HCT116 (cell line): Measurements from ENCODE around the gene CYP46A1. TPM values are rescaled to one million over a fixed set of nuclear protein-coding genes. Genes with fewer than 3 reads are reported as not detected.

ENCODE experiments used
- ATAC-seq: fragments of 200-7000 bp; cut with Tn5 transposase; 2 replicates; pipeline ENCODE4 v1.9.1; 2020; ENCODE audit warnings: mild to moderate bottlenecking, moderate library complexity
- BruUV-seq: library from RNA; stranded (reverse); fragments of 400-500 nt; replicated peaks from 2 replicates; lab custom pipeline; 2021; lab: Mats Ljungman, UMichigan
- CTCF ChIA-PET: fragments of 300-600 bp; sonication (Branson Sonifier 250); formaldehyde crosslinking; loops from one replicate; lab custom pipeline; 2021; ENCODE audit warnings: antibody characterized with exemption; lab: Charles Lee
- POLR2A ChIA-PET: fragments of 300-600, 350-600 bp; sonication (Branson Sonifier 250); formaldehyde crosslinking; loops from one replicate; lab custom pipeline; 2021; ENCODE audit warnings: antibody characterized with exemption; lab: Charles Lee
- RAD21 ChIA-PET, 2 experiments: fragments of 300-600 bp; sonication (Branson Sonifier 250); formaldehyde crosslinking; loops; one replicate each; lab custom pipeline; 2023; ENCODE audit warnings: low total read pairs in 2 of 2; ENCODE audit not compliant: uncharacterized antibody in 2 of 2, unreplicated experiment in 2 of 2, low non-redundant PET in 1 of 2; lab: Charles Lee
- DNase-seq: peaks from one replicate; pipeline ENCODE4 v3.0.0-alpha.2; 2010; ENCODE audit warnings: low read depth, low spot score
- H2AFZ ChIP-seq: fragments of 200-600 bp; shearing (Covaris generic), sonication (generic); 2 replicates; pipeline ENCODE4 v1.6.1; 2017; ENCODE audit warnings: low read depth, mixed run types, mixed read lengths, antibody characterized with exemption, low read length; ENCODE audit not compliant: poor library complexity, severe bottlenecking
- H3K27ac ChIP-seq: 2 replicates; pipeline ENCODE4 v1.5.1; 2012; ENCODE audit warnings: low read depth, low read length
- H3K27me3 ChIP-seq: fragments of 200-600 bp; sonication (generic); 2 replicates; pipeline ENCODE4 v1.6.1; 2016; ENCODE audit warnings: mixed run types, low read length, mixed read lengths; ENCODE audit not compliant: insufficient read depth
- H3K36me3 ChIP-seq, 2 experiments: fragments of 200-500 bp in 1 of 2; fragments of 200-600 bp in 1 of 2; sonication (Bioruptor generic) in 1 of 2; sonication (generic) in 1 of 2; 2 replicates each; pipeline versions ENCODE4 v1.5.1 to v1.6.1; 2014 to 2016; ENCODE audit warnings: low read length in 2 of 2, inconsistent platforms in 1 of 2, mixed read lengths in 1 of 2, mixed run types in 1 of 2; ENCODE audit not compliant: insufficient read depth in 2 of 2, control insufficient read depth in 1 of 2
- H3K4me1 ChIP-seq, 2 experiments: fragments of 200-600 bp in 1 of 2; sonication (generic) in 1 of 2; 2 replicates each; pipeline versions ENCODE4 v1.5.1 to v1.6.1; 2012 to 2017; ENCODE audit warnings: low read length in 2 of 2, inconsistent platforms in 1 of 2, mild to moderate bottlenecking in 1 of 2, mixed read lengths in 1 of 2, mixed run types in 1 of 2, moderate library complexity in 1 of 2; ENCODE audit not compliant: insufficient read depth in 2 of 2, control insufficient read depth in 1 of 2
- H3K4me2 ChIP-seq: fragments of 200-600 bp; sonication (generic); 2 replicates; pipeline ENCODE4 v1.6.1; 2017; ENCODE audit warnings: mixed run types, low read length, mixed read lengths
- H3K4me3 ChIP-seq, 2 experiments: fragments of 200-600 bp in 1 of 2; sonication (generic) in 1 of 2; replicated peaks in 1 of 2; 2 replicates each; pipeline ENCODE4 v1.5.1; 2011 to 2016; ENCODE audit warnings: low read length in 2 of 2, control low read depth in 1 of 2, low read depth in 1 of 2, mild to moderate bottlenecking in 1 of 2, mixed read lengths in 1 of 2, mixed run types in 1 of 2
- H3K79me2 ChIP-seq: fragments of 200-600 bp; sonication (generic); 2 replicates; pipeline ENCODE4 v1.6.1; 2017; ENCODE audit warnings: mild to moderate bottlenecking, mixed run types, low read length, moderate library complexity, mixed read lengths; ENCODE audit not compliant: insufficient read depth
- H3K9ac ChIP-seq: fragments of 200-600 bp; sonication (generic); 2 replicates; pipeline ENCODE4 v1.6.1; 2016; ENCODE audit warnings: low read length, mixed read lengths
- H3K9me2 ChIP-seq: fragments of 200-600 bp; sonication (generic), shearing (Covaris generic); 2 replicates; pipeline ENCODE4 v1.6.1; 2017; ENCODE audit warnings: mixed run types, mild to moderate bottlenecking, moderate library complexity; ENCODE audit not compliant: insufficient read depth
- H3K9me3 ChIP-seq, 2 experiments: fragments of 200-500 bp in 1 of 2; fragments of 200-600 bp in 1 of 2; sonication (Bioruptor generic) in 1 of 2; sonication (generic) in 1 of 2; 2 replicates each; pipeline ENCODE4 v1.6.1; 2014 to 2017; ENCODE audit warnings: low read length in 2 of 2, mixed read lengths in 2 of 2, inconsistent platforms in 1 of 2, low read depth in 1 of 2, mild to moderate bottlenecking in 1 of 2, mixed run types in 1 of 2, moderate library complexity in 1 of 2; ENCODE audit not compliant: control insufficient read depth in 1 of 2, insufficient read depth in 1 of 2
- H4K20me1 ChIP-seq: fragments of 200-600 bp; sonication (generic), shearing (Covaris generic); 2 replicates; pipeline ENCODE4 v1.6.1; 2017; ENCODE audit warnings: mixed run types, mild to moderate bottlenecking, moderate library complexity; ENCODE audit not compliant: insufficient read depth
- ATF3 ChIP-seq: IDR thresholded peaks from 2 replicates; pipeline ENCODE4 v1.6.1; 2012
- CEBPB ChIP-seq: IDR thresholded peaks from 2 replicates; pipeline ENCODE4 v1.6.1; 2012; ENCODE audit warnings: low read depth
- EGR1 ChIP-seq: IDR thresholded peaks from 2 replicates; pipeline ENCODE4 v1.6.1; 2012; ENCODE audit warnings: low read depth
- ELF1 ChIP-seq: IDR thresholded peaks from 2 replicates; pipeline ENCODE4 v1.6.1; 2012; ENCODE audit warnings: low read depth, borderline replicate concordance
- EZH2 ChIP-seq: fragments of 200-600 bp; sonication (generic); IDR thresholded peaks from 2 replicates; pipeline ENCODE4 v1.6.1; 2017; ENCODE audit warnings: antibody characterized with exemption, mixed run types
- EZH2phosphoT487 ChIP-seq: fragments of 200-600 bp; IDR thresholded peaks from 2 replicates; pipeline ENCODE4 v1.6.1; 2018; ENCODE audit warnings: antibody characterized with exemption, borderline replicate concordance
- FOSL1 ChIP-seq: IDR thresholded peaks from 2 replicates; pipeline ENCODE4 v1.6.1; 2012; ENCODE audit warnings: low read depth
- JUND ChIP-seq: IDR thresholded peaks from 2 replicates; pipeline ENCODE4 v1.6.1; 2012
- POLR2A ChIP-seq: IDR thresholded peaks from 2 replicates; pipeline ENCODE4 v1.7.0; 2011; ENCODE audit warnings: borderline replicate concordance; ENCODE audit not compliant: insufficient read depth, insufficient read length; ENCODE audit errors: extremely low read depth
- POLR2AphosphoS5 ChIP-seq: IDR thresholded peaks from 2 replicates; pipeline ENCODE4 v1.6.1; 2011; ENCODE audit warnings: mild to moderate bottlenecking, low read depth, low read length, moderate library complexity
- RAD21 ChIP-seq: IDR thresholded peaks from 2 replicates; pipeline ENCODE4 v1.6.1; 2012; ENCODE audit warnings: low read depth, mild to moderate bottlenecking
- REST ChIP-seq: IDR thresholded peaks from 2 replicates; pipeline ENCODE4 v1.6.1; 2012; ENCODE audit warnings: low read depth
- SIN3A ChIP-seq: IDR thresholded peaks from 2 replicates; pipeline ENCODE4 v1.6.1; 2012; ENCODE audit warnings: low read depth
- SP1 ChIP-seq: IDR thresholded peaks from 2 replicates; pipeline ENCODE4 v1.6.1; 2012; ENCODE audit warnings: low read depth
- SRF ChIP-seq: IDR thresholded peaks from 2 replicates; pipeline ENCODE4 v1.6.1; 2012; ENCODE audit warnings: low read depth
- TCF7L2 ChIP-seq: IDR thresholded peaks from 2 replicates; pipeline ENCODE4 v1.7.0; 2011; ENCODE audit warnings: borderline replicate concordance, inconsistent platforms; ENCODE audit not compliant: insufficient read depth, insufficient read length; ENCODE audit errors: extremely low read depth
- YY1 ChIP-seq: IDR thresholded peaks from 2 replicates; pipeline ENCODE4 v1.6.1; 2011; ENCODE audit warnings: low read length, low read depth, moderate library complexity, mild to moderate bottlenecking; ENCODE audit not compliant: insufficient replicate concordance; ENCODE audit errors: extremely low read depth
- ZNF274 ChIP-seq: fragments of 200-500 bp; sonication (Bioruptor generic); IDR thresholded peaks from 2 replicates; pipeline ENCODE4 v1.6.1; 2014; ENCODE audit warnings: mild to moderate bottlenecking, low read depth, low read length, inconsistent platforms
- intact Hi-C: fragments of 100-400 bp; cut with micrococcal nuclease; formaldehyde crosslinking; loops from 2 replicates; pipeline ENCODE4 v1.10.0; 2022
- total RNA-seq: library from RNA; stranded (reverse); gene quantifications from one replicate; pipeline ENCODE4 v1.2.1, GENCODE V29; 2021; ENCODE audit not compliant: unreplicated experiment
- TF ChIP-seq, protein P1 (sequence below): IDR thresholded peaks from 2 replicates; pipeline ENCODE4 v1.6.1; 2012

CYP46A1 gene
- total RNA-seq, 1 experiment from 2014 or later, result 0.76 TPM

DNA sequence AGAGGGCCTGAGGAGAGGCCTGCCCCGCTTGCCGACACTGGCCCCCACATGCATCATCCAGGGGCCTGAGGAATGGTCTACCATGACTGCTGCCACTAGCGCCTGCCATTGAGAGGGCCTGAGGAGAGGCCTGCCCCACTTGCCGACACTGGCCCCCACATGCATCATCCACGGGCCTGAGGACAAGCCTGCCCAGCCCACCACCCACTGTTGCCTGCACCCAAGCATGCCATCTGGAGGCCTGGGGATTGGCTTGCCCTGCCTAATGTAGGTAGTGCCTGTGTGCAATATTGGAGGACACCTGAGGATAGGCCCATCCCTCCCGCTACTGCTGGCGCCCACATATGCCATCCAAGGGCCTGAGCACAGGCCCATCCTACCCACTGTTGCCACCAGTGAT is 24.4 kb downstream of the CYP46A1 start:
- no peaks in the 10 kb centered on the region for H3K79me2 ChIP-seq
- no peaks in the 10 kb centered on the region; the same call in none of the 2 replicates for H3K27me3 ChIP-seq
- ChIA-PET RAD21 (no interaction called here), CTCF (no interaction called here), POLR2A (no interaction called here)
- H3K36me3 ChIP-seq, result no peaks in the 10 kb centered on the region
- no peak overlapping the region for H2AFZ ChIP-seq
- no peak overlapping the region for H3K27ac ChIP-seq
- DNase-seq (no peak), ATAC-seq (no peak)
- TF ChIP-seq SRF (no peak), CEBPB (no peak), EZH2phosphoT487 (no peak), ZNF274 (no peak), TCF7L2 (no peak), ELF1 (no peak), ATF3 (no peak), EZH2 (no peak), YY1 (no peak), EGR1 (no peak), SP1 (no peak), REST (no peak), FOSL1 (no peak), POLR2AphosphoS5 (no peak), SIN3A (no peak), POLR2A (no peak), RAD21 (no peak), JUND (no peak)
- TF ChIP-seq, protein P1, sequence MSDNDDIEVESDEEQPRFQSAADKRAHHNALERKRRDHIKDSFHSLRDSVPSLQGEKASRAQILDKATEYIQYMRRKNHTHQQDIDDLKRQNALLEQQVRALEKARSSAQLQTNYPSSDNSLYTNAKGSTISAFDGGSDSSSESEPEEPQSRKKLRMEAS, result no peak
- BruUV-seq, result no TSS peak
- H3K4me3 ChIP-seq, result no peak overlapping the region
- H3K9ac ChIP-seq, result no peak overlapping the region
- intact Hi-C loops, result no loop called here
- H4K20me1 ChIP-seq, result no peaks in the 10 kb centered on the region
- no peaks in the 10 kb centered on the region for H3K4me1 ChIP-seq
- no peak overlapping the region for H3K4me2 ChIP-seq
- H3K9me2 ChIP-seq, result no peaks in the 10 kb centered on the region
- H3K9me3 ChIP-seq, result peaks cover 4 to 6% of the 10 kb centered on the region in 2 experiments; a peak in 2 of 4 replicates
